Right hindlimb (tissue), 1 donor: ENCODE measurements around the gene EPS15.
"Not testable (repeated sequence)": the region's sequence is repeated elsewhere in the genome, so short reads cannot be mapped to it uniquely, and the experiment has no call there.

Source experiments
- DNase-seq: peaks from one replicate; pipeline ENCODE4 v3.0.0-alpha.2; 2018

Gene EPS15

GRCh38 chr1:51422367-51423072 is 96.5 kb downstream of the EPS15 start:
- no peak for DNase-seq

GRCh38 chr1:51421964-51422363 is 97.1 kb downstream of the EPS15 start:
- DNase-seq: no peak

GRCh38 chr1:51420867-51421627 is 98.0 kb downstream of the EPS15 start:
- no peak for DNase-seq

DNA sequence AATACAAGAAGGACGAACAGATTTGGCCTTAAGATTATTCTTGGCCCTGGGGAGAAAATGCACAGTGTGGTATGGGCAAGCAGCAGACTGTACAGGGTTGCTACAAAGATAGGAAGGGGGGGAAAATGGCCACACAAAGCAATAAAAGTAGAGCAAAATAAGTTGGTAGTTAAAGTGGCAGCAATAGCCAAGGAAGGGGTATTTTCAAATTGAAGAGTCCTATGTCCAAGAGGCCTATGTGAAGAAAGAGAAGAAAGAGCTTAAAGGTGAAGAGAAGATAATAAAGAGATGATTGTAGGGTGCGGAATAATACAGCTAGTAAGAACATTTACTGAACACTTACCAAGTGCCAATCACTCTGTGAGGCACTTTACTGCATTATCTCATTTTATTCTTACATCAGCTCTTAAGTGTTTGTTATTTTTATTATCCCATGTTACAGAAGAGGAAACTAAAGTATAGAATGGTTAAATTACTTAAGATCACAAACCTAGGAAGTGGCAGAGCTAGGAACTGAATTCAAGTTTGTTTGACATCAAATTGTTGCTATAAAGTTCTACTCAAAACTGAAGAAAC is 100.6 kb downstream of the EPS15 start:
- no peak for DNase-seq

- DNase-seq: no peak
These were observed 101.3 kb downstream of the EPS15 start for GRCh38 chr1:51417496-51418383.

GRCh38 chr1:51416910-51417309 is 102.2 kb downstream of the EPS15 start:
- DNase-seq: no peak

- DNase-seq: no peak
These were observed 103.1 kb downstream of the EPS15 start for GRCh38 chr1:51415963-51416362.

GRCh38 chr1:51414811-51415210 is 104.3 kb downstream of the EPS15 start:
- no peak for DNase-seq

DNA sequence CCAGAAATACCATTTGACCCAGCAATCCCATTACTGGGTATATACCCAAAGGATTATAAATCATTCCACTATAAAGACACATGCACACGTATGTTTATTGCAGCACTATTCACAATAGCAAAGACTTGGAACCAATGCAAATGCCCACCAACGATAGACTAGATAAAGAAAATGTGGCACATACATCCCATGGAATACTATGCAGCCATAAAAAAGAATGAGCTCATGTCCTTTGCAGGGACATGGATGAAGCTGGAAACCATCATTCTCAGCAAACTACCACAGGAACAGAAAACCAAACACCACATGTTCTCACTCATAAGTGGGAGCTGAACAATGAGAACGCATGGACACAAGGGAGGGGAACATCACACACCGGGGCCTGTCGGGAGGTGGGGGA is 107.2 kb downstream of the EPS15 start:
- not testable (repeated sequence) for DNase-seq

DNA sequence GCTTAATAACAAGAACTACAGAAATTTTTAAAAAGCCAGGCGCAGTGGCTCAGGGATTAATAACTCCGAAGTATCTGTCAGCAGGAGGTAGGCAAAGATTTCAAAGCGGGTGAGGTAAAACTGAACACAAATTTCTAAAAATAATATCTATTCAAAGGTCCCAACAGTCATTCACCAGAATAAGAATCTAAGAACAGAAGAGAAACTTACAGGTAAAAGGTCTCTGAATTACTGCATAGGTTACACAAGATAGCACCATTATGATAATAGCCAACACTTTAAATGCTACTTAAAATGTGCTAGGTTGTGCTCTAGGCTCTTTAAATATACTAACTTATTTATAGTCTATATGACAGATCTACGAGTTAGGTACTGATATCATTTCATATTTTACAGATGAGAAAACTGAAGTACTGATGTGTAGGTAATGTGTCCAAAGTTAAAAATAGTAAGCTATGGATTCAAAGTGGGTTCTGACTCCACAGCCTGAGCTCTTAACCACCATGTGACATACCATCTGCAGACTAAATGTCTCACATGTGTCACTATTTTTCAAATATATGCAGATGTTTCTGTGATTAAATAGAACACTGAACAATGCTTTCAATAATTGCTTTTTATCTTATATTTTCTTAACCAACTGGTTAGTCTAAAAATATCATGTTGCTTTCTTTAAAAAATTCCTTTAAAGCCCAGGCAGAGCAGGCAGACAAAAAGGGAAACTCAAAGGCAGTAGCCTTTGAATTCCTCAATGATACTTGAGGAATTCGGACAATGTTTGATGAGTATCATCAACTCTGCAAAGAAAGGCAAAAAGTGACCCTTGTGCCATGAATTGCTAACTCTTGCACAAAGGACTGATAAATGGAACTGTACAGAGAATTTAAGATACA is 108.3 kb downstream of the EPS15 start:
- no peak for DNase-seq

- not testable (repeated sequence) for DNase-seq
These were observed 109.1 kb downstream of the EPS15 start for GRCh38 chr1:51409755-51410541.

- DNase-seq: no peak
These were observed 126.8 kb downstream of the EPS15 start for GRCh38 chr1:51392241-51392640.

GRCh38 chr1:51390641-51391040 is 128.4 kb downstream of the EPS15 start:
- DNase-seq: not testable (repeated sequence)

DNA sequence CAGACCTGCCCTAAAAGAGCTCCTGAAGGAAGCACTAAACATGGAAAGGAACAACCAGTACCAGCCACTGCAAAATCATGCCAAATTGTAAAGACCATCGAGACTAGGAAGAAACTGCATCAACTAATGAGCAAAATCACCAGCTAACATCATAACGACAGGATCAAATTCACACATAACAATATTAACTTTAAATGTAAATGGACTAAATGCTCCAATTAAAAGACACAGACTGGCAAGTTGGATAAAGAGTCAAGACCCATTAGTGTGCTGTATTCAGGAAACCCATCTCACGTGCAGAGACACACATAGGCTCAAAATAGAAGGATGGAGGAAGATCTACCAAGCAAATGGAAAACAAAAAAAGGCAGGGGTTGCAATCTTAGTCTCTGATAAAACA is 131.8 kb downstream of the EPS15 start:
- not testable (repeated sequence) for DNase-seq

DNA sequence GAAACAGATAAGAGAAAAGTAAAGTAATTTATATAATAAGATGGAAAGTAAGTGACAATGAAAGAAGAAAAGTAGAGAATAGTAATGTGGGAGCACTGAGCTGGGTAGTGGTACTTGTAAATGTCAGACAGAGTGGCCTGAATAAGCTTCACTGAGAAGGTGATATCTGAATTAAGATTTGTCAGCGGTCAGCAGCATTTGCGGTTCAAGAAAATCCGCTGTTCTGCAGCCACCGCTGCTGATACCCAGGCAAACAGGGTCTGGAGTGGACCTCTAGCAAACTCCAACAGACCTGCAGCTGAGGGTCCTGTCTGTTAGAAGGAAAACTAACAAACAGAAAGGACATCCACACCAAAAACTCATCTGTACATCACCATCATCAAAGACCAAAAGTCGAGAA is 132.8 kb downstream of the EPS15 start:
- DNase-seq: not testable (repeated sequence)

DNA sequence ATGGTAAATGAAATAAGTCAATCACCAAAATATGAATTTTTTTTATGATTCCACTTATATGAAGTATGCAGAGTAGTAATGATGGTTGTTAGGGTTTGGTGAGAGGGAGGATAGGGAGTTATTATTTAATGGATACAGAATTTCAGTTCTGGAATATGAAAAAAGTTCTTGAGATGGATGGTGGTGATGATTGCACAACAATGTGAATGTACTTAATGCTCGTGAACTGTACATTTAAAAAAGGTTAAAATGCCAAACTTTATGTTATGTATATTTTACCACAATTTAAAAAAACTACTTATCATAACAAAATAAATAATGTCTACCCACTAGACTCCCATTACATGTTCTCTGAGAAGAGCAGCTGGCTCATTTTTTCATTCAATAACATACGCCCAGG is 133.3 kb downstream of the EPS15 start:
- no peak for DNase-seq

GRCh38 chr1:51381964-51382363 is 137.1 kb downstream of the EPS15 start:
- no peak for DNase-seq

GRCh38 chr1:51380936-51381335 is 138.1 kb downstream of the EPS15 start:
- DNase-seq: no peak

DNA sequence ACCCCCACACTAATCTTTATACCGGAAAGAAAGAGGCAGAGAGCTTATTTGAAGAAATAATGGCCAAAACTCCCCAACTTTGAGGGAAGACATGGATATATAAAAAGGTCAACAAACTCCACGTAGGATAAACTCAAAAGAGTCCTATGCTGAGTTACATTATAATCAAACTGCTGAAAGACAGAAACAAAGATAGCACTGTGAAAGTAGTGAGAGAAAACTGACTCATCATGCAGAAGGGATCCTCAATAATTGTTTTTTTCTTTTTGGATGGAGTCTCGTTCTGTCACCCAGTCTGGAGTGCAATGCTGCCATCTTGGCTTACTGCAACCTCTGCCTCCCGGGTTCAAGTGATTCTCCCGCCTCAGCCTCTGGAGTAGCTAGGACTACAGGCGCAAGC is 140.2 kb downstream of the EPS15 start:
- no peak for DNase-seq

- no peak for DNase-seq
These were observed 145.2 kb downstream of the EPS15 start for GRCh38 chr1:51373898-51374297.

- DNase-seq: no peak
These were observed 146.5 kb downstream of the EPS15 start for GRCh38 chr1:51372561-51372960.
